GM18505 (cell line): ENCODE data around the gene SNORC.

Experiments used
- ATAC-seq: cut with Tn5 transposase; IDR thresholded peaks from one replicate; pipeline ENCODE4 v1.9.1; 2021; ENCODE audit not compliant: unreplicated experiment
- POLR2A ChIP-seq: IDR thresholded peaks from 4 replicates; pipeline ENCODE4 v1.6.1; 2011; ENCODE audit warnings: borderline replicate concordance; ENCODE audit not compliant: insufficient read depth, insufficient read length; ENCODE audit errors: extremely low read depth

The SNORC gene

GRCh38 chr2:232854082-232854481 lies 16.0 kb upstream of the SNORC start:
- no peak for TF ChIP-seq POLR2A
- no peak for ATAC-seq

GRCh38 chr2:232857158-232857563 lies 12.9 kb upstream of the SNORC start:
- no peak for TF ChIP-seq POLR2A
- no peak for ATAC-seq

GRCh38 chr2:232859385-232859916 lies 10.6 kb upstream of the SNORC start:
- TF ChIP-seq POLR2A = no peak
- no peak for ATAC-seq

GRCh38 chr2:232860593-232861241 lies 9.3 kb upstream of the SNORC start:
- TF ChIP-seq POLR2A = no peak
- ATAC-seq = no peak

GRCh38 chr2:232861353-232861752 lies 8.7 kb upstream of the SNORC start:
- no peak for TF ChIP-seq POLR2A
- no peak for ATAC-seq

- ATAC-seq = no peak
- no peak for TF ChIP-seq POLR2A
Observed at GRCh38 chr2:232863996-232864395, 6.1 kb upstream of the SNORC start.

- no peak for ATAC-seq
- TF ChIP-seq POLR2A = no peak
Observed at GRCh38 chr2:232865165-232865564, 4.9 kb upstream of the SNORC start.

GRCh38 chr2:232866104-232866503 lies 4.0 kb upstream of the SNORC start:
- ATAC-seq = no peak
- TF ChIP-seq POLR2A = no peak

GRCh38 chr2:232869138-232870017 lies 686 bp upstream of the SNORC start:
- no peak for TF ChIP-seq POLR2A
- ATAC-seq = no peak

- TF ChIP-seq POLR2A = no peak
- ATAC-seq = no peak
Observed at GRCh38 chr2:232870766-232871371, 805 bp downstream of the SNORC start.

- TF ChIP-seq POLR2A = no peak
- ATAC-seq = no peak
Observed at GRCh38 chr2:232871418-232871834, 1.4 kb downstream of the SNORC start.

- TF ChIP-seq POLR2A = no peak
- ATAC-seq = no peak
Observed at GRCh38 chr2:232871835-232872736, 2.0 kb downstream of the SNORC start.
